Ishikawa (cell line): ENCODE data around the gene PRR3.

Experiments used
- CREB1 ChIP-seq: IDR thresholded peaks from 2 replicates; pipeline ENCODE4 v1.6.1; 2012; ENCODE audit warnings: low read depth
- EGR1 ChIP-seq: IDR thresholded peaks from 2 replicates; pipeline ENCODE4 v1.6.1; 2012
- EP300 ChIP-seq: IDR thresholded peaks from 2 replicates; pipeline ENCODE4 v1.6.1; 2012; ENCODE audit warnings: borderline replicate concordance
- MAX ChIP-seq: IDR thresholded peaks from 2 replicates; pipeline ENCODE4 v1.6.1; 2012
- REST ChIP-seq: IDR thresholded peaks from 2 replicates; pipeline ENCODE4 v1.6.1; 2012; ENCODE audit warnings: low read depth, mild to moderate bottlenecking
- TAF1 ChIP-seq: IDR thresholded peaks from 2 replicates; pipeline ENCODE4 v1.6.1; 2012; ENCODE audit warnings: low read depth, mild to moderate bottlenecking
- TCF12 ChIP-seq: IDR thresholded peaks from 2 replicates; pipeline ENCODE4 v1.6.1; 2012; ENCODE audit warnings: low read depth
- TEAD4 ChIP-seq: IDR thresholded peaks from 2 replicates; pipeline ENCODE4 v1.6.1; 2012
- USF1 ChIP-seq: IDR thresholded peaks from 2 replicates; pipeline ENCODE4 v1.6.1; 2012
- YY1 ChIP-seq: IDR thresholded peaks from 2 replicates; pipeline ENCODE4 v1.6.1; 2012; ENCODE audit warnings: low read depth

DNA sequence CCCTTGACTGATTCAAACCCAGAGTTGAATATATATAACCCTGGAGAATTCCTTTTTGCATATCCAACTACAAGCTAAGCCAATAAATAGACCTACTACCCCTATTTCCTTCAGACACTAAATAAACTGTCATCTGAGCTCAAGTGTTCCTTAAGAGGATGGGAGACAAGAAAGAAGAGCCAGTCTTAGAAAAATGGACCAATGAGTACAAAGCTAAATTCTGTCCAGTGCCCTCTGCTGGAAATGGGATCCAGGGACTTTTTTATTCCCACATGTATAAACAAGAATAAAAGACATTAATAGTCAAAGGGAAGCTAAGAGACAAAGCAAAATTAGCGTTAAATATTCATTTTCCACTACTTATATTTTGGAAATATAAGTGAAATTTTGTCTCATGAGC, 55.1 kb downstream of the PRR3 start:
- no peak for TF ChIP-seq TEAD4
- TF ChIP-seq MAX = no peak
- no peak for TF ChIP-seq CREB1
- TF ChIP-seq EP300 = no peak
- no peak for TF ChIP-seq USF1
- TF ChIP-seq REST = no peak
- no peak for TF ChIP-seq EGR1
- TF ChIP-seq TCF12 = no peak
- TF ChIP-seq TAF1 = no peak
- no peak for TF ChIP-seq YY1
